Skeletal muscle tissue (tissue), 5 donors: ENCODE data around the gene TMEM196. TPM values are rescaled to one million over a fixed set of nuclear protein-coding genes. Genes with fewer than 3 reads are reported as not detected.
"Not testable (repeated sequence)": the region's sequence is repeated elsewhere in the genome, so short reads cannot be mapped to it uniquely, and the experiment has no call there.

Experiments used
- H3K27ac ChIP-seq: one replicate; pipeline ENCODE4 v1.7.0; 2013; ENCODE audit warnings: mild to moderate bottlenecking, low read depth, low read length, inconsistent platforms
- H3K27me3 ChIP-seq, 3 donors: one replicate each; pipeline ENCODE4 v1.7.0; 2013; ENCODE audit warnings: low read length in 3 of 3; ENCODE audit not compliant: control insufficient read depth in 3 of 3, insufficient read depth in 3 of 3
- H3K36me3 ChIP-seq, 3 donors: one replicate each; pipeline ENCODE4 v1.7.0; 2013; ENCODE audit warnings: low read length in 3 of 3; ENCODE audit not compliant: control insufficient read depth in 3 of 3, insufficient read depth in 3 of 3
- H3K4me1 ChIP-seq, 3 donors: one replicate each; pipeline ENCODE4 v1.7.0; 2013; ENCODE audit warnings: low read length in 3 of 3, mild to moderate bottlenecking in 3 of 3; ENCODE audit not compliant: control insufficient read depth in 3 of 3, insufficient read depth in 3 of 3
- H3K4me3 ChIP-seq, 3 donors: one replicate each; pipeline ENCODE4 v1.7.0; 2013; ENCODE audit warnings: low read length in 3 of 3
- H3K9ac ChIP-seq, 3 donors: one replicate each; pipeline ENCODE4 v1.7.0; 2013; ENCODE audit warnings: low read length in 3 of 3, mild to moderate bottlenecking in 3 of 3, moderate library complexity in 2 of 3, low read depth in 1 of 3
- H3K9me3 ChIP-seq, 3 donors: one replicate each; pipeline ENCODE4 v1.7.0; 2013; ENCODE audit warnings: low read length in 3 of 3; ENCODE audit not compliant: control insufficient read depth in 3 of 3
- small RNA-seq: library from RNA; depleted of rRNA; stranded (forward); fragments of <200 nt; gene quantifications from one replicate; pipeline ENCODE3, GENCODE V24; 2014
- total RNA-seq: library from RNA; depleted of rRNA; stranded (reverse); fragments of >200 nt; gene quantifications from one replicate; pipeline ENCODE4 v1.2.3, GENCODE V29; 2014
- donor health status: Osteomylitis.

TMEM196 gene
- total RNA-seq, 1 donor from 2014 or later: 0.52 TPM

DNA sequence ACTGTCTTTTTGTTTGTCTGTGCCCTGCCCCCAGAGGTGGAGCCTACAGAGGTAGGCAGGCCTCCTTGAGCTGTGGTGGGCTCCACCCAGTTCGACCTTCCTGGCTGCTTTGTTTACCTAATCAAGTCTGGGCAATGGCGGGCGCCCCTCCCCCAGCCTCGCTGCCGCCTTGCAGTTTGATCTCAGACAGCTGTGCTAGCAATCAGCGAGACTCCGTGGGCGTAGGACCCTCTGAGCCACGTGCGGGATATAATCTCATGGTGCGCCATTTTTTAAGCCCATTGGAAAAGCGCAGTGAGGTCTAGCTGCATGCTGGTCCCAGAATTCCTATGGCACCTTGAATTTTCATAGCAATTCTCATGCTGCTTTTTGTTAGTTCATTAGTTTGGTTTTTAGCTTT is 84.3 kb downstream of the TMEM196 start:
- H3K27me3 ChIP-seq, H3K9me3 ChIP-seq, H3K27ac ChIP-seq, H3K4me3 ChIP-seq, H3K36me3 ChIP-seq, H3K4me1 ChIP-seq, H3K9ac ChIP-seq: not testable (repeated sequence)

GRCh38 chr7:19681596-19681995 is 91.8 kb downstream of the TMEM196 start:
- H3K4me3 ChIP-seq: no peak overlapping the region
- H3K4me1 ChIP-seq: no peaks in the 10 kb centered on the region
- no peak overlapping the region for H3K27ac ChIP-seq
- H3K9ac ChIP-seq: no peak overlapping the region
- H3K27me3 ChIP-seq: no peaks in the 10 kb centered on the region
- H3K9me3 ChIP-seq: no peaks in the 10 kb centered on the region
- H3K36me3 ChIP-seq: no peaks in the 10 kb centered on the region

DNA sequence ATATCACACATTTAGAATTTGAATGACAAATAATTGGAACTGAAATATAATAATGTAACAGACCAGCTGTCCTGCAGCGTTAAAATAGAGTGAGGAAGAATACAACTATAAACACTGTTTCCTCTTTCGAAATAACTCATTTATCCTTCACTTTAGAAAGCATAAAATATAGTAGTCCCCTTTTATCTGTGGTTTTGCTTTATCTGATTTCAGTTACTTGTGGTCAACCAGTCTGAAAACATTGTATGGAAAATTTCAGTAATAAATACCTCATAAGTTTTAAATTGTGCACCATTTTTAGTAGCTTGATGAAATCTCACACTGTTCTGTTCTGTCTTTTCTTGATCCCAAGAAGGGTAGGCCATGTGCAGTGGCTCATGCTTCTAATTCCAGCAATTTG is 96.2 kb downstream of the TMEM196 start:
- H3K4me1 ChIP-seq: no peaks in the 10 kb centered on the region
- H3K9me3 ChIP-seq: no peaks in the 10 kb centered on the region
- no peaks in the 10 kb centered on the region for H3K27me3 ChIP-seq
- no peaks in the 10 kb centered on the region for H3K36me3 ChIP-seq
- H3K4me3 ChIP-seq: no peak overlapping the region
- H3K9ac ChIP-seq: no peak overlapping the region
- H3K27ac ChIP-seq: no peak overlapping the region

DNA sequence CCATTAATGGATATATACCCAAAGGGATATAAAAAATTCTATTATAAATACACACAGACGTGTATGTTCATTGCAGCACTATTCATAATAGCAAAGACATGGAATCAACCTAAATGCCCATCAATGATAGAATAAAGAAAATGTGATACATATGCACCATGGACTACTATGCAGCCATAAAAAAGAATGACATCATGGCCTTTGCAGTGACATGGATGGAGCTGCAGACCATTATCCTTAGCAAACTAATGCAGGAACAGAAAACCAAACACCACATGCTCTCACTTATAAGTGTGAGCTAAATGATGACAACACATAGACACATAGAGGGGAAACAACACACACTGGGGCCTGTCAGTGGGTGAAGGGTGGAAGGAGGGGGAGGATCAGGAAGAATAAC is 97.6 kb downstream of the TMEM196 start:
- Histone ChIP-seq H3K4me1 (no peaks in the 10 kb centered on the region), H3K9ac (no peak overlapping the region), H3K27ac (no peak overlapping the region), H3K36me3 (no peaks in the 10 kb centered on the region), H3K9me3 (no peaks in the 10 kb centered on the region), H3K4me3 (no peak overlapping the region), H3K27me3 (no peaks in the 10 kb centered on the region)

- H3K36me3 ChIP-seq: no peaks in the 10 kb centered on the region
- no peak overlapping the region for H3K9ac ChIP-seq
- H3K27ac ChIP-seq: no peak overlapping the region
- no peak overlapping the region for H3K4me3 ChIP-seq
- H3K4me1 ChIP-seq: no peaks in the 10 kb centered on the region
- H3K9me3 ChIP-seq: no peaks in the 10 kb centered on the region
- H3K27me3 ChIP-seq: no peaks in the 10 kb centered on the region
Observed at GRCh38 chr7:19674266-19674960, 99.0 kb downstream of the TMEM196 start.

DNA sequence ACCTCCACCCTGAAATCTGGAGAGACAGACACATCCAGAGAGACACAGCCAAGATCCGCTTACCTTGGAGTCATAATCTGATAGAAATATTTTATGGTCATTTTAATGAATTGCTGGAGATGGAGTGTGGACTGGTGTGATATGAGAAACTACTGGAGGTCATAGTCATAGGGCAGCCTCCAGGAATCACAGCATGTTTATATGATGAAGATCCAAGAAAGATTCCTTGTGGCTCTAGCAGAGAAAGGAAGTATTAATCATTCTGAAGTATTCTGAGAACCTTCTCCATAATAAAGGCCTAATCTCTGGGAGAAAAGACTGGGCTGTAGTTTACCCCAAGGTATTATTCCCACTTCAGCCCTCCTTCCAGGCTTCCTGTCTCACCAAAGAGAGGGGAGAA is 102.6 kb downstream of the TMEM196 start:
- no peaks in the 10 kb centered on the region for H3K4me1 ChIP-seq
- no peak overlapping the region for H3K9ac ChIP-seq
- no peak overlapping the region for H3K27ac ChIP-seq
- H3K36me3 ChIP-seq: no peaks in the 10 kb centered on the region
- no peaks in the 10 kb centered on the region for H3K9me3 ChIP-seq
- no peak overlapping the region for H3K4me3 ChIP-seq
- no peaks in the 10 kb centered on the region for H3K27me3 ChIP-seq

Small RNAs within 50 kb of the gene (small RNA-seq; reads per million reads assigned to genes)
- gene MIR3146: not detected

Other genes starting within 250 kb of the TMEM196 start
- 9.4 TPM for gene POLR1F, start 64.6 kb downstream of the TMEM196 start, total RNA-seq